ENCODE data around the gene MED25. TPM values are rescaled to one million over a fixed set of nuclear protein-coding genes. Genes with fewer than 3 reads are reported as not detected.

Gene MED25
- total RNA-seq, 1 donor from 2014 or later = 85.4 TPM

DNA sequence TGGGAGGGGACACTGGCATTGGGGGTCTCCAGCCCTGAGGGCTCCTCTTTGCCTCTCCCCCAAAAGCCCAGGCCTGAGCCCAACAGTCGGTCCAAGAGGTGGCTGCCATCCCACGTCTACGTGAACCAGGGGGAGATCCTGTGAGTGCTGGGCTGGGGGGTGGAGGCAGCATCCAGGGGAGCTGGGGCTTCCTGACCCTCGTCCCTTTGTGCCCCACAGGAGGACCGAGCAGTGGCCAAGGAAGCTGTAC lies 39.7 kb downstream of the MED25 start:
- H3K4me1 Mint-ChIP-seq = peaks cover 15% of the 10 kb centered on the region
- H3K9me3 Mint-ChIP-seq = no peaks in the 10 kb centered on the region
- H3K27ac Mint-ChIP-seq (ENCODE audit: unreplicated experiment) = no peak overlapping the region
- DNase-seq (ENCODE audit: low read depth, low spot score) = no peak
- peak overlapping the region; percentile 47 for H3K4me3 Mint-ChIP-seq
- H3K27me3 Mint-ChIP-seq (ENCODE audit: low read depth) = peaks cover 24% of the 10 kb centered on the region
- H3K36me3 Mint-ChIP-seq (ENCODE audit: low read depth) = peaks cover 3% of the 10 kb centered on the region
- TF ChIP-seq, protein P1, sequence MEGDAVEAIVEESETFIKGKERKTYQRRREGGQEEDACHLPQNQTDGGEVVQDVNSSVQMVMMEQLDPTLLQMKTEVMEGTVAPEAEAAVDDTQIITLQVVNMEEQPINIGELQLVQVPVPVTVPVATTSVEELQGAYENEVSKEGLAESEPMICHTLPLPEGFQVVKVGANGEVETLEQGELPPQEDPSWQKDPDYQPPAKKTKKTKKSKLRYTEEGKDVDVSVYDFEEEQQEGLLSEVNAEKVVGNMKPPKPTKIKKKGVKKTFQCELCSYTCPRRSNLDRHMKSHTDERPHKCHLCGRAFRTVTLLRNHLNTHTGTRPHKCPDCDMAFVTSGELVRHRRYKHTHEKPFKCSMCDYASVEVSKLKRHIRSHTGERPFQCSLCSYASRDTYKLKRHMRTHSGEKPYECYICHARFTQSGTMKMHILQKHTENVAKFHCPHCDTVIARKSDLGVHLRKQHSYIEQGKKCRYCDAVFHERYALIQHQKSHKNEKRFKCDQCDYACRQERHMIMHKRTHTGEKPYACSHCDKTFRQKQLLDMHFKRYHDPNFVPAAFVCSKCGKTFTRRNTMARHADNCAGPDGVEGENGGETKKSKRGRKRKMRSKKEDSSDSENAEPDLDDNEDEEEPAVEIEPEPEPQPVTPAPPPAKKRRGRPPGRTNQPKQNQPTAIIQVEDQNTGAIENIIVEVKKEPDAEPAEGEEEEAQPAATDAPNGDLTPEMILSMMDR (conservative IDR thresholded peaks at IDR 0.05) = no peak

DNA sequence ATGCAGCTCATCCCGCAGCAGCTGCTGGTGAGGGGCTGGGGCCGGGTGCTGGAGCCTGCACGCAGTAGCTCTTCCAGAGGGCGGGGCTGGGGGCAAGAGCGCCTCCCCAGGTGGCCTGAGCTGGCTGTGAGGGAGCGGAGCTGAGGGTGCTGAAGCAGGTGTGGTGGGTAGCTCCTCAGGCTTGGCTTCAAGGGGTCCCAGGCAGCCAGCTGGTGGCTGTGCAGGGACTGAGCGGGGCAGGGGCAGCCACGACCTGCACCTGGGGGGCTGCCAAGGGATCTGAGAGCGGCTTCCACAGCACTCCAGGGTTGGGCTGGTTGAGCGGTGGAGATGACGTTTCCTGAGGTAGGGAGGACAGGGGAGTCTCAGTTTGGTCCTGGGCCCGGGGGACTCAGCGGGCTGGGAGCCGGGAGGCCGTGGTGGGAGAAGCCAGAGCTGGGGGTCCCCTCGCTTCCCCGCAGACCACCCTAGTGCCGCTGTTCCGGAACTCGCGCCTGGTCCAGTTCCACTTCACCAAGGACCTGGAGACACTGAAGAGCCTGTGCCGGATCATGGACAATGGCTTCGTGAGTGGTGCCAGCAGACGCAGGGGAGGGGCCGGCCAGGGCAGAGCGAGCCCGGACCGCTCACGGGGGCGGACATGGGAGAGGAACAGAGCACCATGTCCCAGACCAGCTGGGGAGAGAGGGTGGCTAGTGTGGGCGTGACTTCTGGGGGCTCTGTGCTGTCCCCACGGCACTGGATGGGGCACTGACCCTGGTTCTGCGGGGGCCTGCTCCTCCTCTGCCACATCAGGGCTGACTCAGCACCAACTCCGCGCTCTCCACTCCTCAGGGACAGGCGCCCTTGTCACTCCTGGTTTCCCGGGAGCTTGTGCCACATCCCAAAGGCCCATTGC lies 40.2 kb downstream of the MED25 start:
- no peak for DNase-seq (ENCODE audit: low read depth, low spot score)
- Mint-ChIP-seq H3K27ac (ENCODE audit: unreplicated experiment) (no peak overlapping the region), H3K4me3 (peak overlapping the region; percentile 69), H3K36me3 (ENCODE audit: low read depth) (peaks cover 6% of the 10 kb centered on the region), H3K9me3 (no peaks in the 10 kb centered on the region), H3K4me1 (peaks cover 13% of the 10 kb centered on the region), H3K27me3 (ENCODE audit: low read depth) (peaks cover 25% of the 10 kb centered on the region)
- TF ChIP-seq, protein P1 (conservative IDR thresholded peaks at IDR 0.05) = no peak

- Mint-ChIP-seq H3K36me3 (ENCODE audit: low read depth) (peaks cover 13% of the 10 kb centered on the region), H3K4me1 (peaks cover 15% of the 10 kb centered on the region), H3K4me3 (peak overlapping the region; percentile 69), H3K27ac (ENCODE audit: unreplicated experiment) (no peak overlapping the region), H3K27me3 (ENCODE audit: low read depth) (peaks cover 25% of the 10 kb centered on the region), H3K9me3 (no peaks in the 10 kb centered on the region)
- TF ChIP-seq, protein P1 (conservative IDR thresholded peaks at IDR 0.05) = no peak
- DNase-seq (ENCODE audit: low read depth, low spot score) = no peak
These were observed 41.7 kb downstream of the MED25 start for GRCh38 chr19:49859682-49860335.

DNA sequence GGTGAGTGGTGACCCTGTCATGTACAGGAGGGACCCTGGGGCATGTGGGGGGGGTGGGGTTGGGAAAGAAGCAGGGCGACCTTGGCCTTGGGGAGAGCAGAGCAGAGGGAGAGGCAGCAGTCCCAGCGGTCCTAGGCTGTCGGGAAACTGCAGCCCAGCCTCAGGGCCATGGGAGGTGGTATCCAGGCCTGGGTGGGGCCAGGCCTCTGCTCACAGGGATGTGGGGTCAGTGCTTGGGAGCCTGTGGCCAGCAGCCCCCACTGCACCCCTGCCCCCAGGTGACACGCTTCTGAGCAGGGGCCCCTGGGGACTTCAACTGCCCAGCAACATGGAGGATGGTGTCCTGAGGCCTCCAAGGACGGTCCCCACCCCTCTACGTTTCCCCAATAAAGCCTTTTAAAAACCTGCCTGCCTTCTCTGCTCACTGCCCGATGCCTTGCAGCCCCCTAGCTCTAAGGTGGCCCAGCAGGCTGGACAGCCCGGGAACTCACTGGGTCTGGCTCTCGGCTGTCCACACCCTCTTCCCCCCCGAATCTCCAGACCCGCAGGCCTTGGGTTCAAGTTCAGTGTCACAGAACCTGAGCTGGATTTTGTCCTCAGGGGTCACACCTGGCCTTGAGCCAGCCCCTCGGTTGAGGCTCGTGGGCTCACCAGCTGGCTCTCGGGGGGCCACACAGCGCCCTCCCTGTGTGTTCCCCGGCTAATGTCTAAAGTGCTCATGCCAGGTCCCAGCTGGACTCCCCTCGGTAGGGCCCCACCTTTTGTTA lies 42.4 kb downstream of the MED25 start:
- no peak for DNase-seq (ENCODE audit: low read depth, low spot score)
- Mint-ChIP-seq H3K9me3 (no peaks in the 10 kb centered on the region), H3K27ac (ENCODE audit: unreplicated experiment) (peak overlapping the region; percentile 71), H3K4me1 (peaks cover 22% of the 10 kb centered on the region), H3K4me3 (peak overlapping the region; percentile 81), H3K27me3 (ENCODE audit: low read depth) (peaks cover 29% of the 10 kb centered on the region), H3K36me3 (ENCODE audit: low read depth) (peaks cover 18% of the 10 kb centered on the region)
- TF ChIP-seq, protein P1 (conservative IDR thresholded peaks at IDR 0.05) = no peak

- Mint-ChIP-seq H3K27ac (ENCODE audit: unreplicated experiment) (no peak overlapping the region), H3K4me1 (peaks cover 28% of the 10 kb centered on the region), H3K36me3 (ENCODE audit: low read depth) (peaks cover 18% of the 10 kb centered on the region), H3K9me3 (no peaks in the 10 kb centered on the region), H3K27me3 (ENCODE audit: low read depth) (peaks cover 25% of the 10 kb centered on the region), H3K4me3 (peak overlapping the region; percentile 81)
- DNase-seq (ENCODE audit: low read depth, low spot score) = no peak
- TF ChIP-seq, protein P1 (conservative IDR thresholded peaks at IDR 0.05) = no peak
These were observed 43.0 kb downstream of the MED25 start for GRCh38 chr19:49861107-49861506.
